Liver (tissue), 9 donors: ENCODE data around the gene MINK1. TPM values are rescaled to one million over a fixed set of nuclear protein-coding genes. Genes with fewer than 3 reads are reported as not detected.

Experiments used
- DNase-seq: peaks from one replicate; pipeline ENCODE4 v3.0.0-alpha.2; 2017; ENCODE audit warnings: low spot score
- H3K27ac ChIP-seq, 2 donors: one replicate each; pipeline ENCODE4 v1.7.0; 2013; ENCODE audit warnings: inconsistent platforms in 2 of 2, low read length in 2 of 2, control low read depth in 1 of 2, low read depth in 1 of 2, mild to moderate bottlenecking in 1 of 2
- H3K27me3 ChIP-seq, 4 donors: one replicate each; pipeline versions ENCODE4 v1.6.1 to v1.7.0; 2013; ENCODE audit warnings: low read length in 3 of 4, inconsistent platforms in 1 of 4, mild to moderate bottlenecking in 1 of 4, moderate library complexity in 1 of 4; ENCODE audit not compliant: control insufficient read depth in 4 of 4, insufficient read depth in 4 of 4
- H3K36me3 ChIP-seq, 4 donors: one replicate each; pipeline versions ENCODE4 v1.6.1 to v1.7.0; 2013; ENCODE audit warnings: low read length in 3 of 4, mild to moderate bottlenecking in 3 of 4, low read depth in 1 of 4, moderate library complexity in 1 of 4; ENCODE audit not compliant: control insufficient read depth in 4 of 4, insufficient read depth in 3 of 4
- H3K4me1 ChIP-seq, 4 donors: one replicate each; pipeline versions ENCODE4 v1.6.1 to v1.7.0; 2013; ENCODE audit warnings: low read length in 3 of 4, mild to moderate bottlenecking in 3 of 4, moderate library complexity in 1 of 4; ENCODE audit not compliant: control insufficient read depth in 4 of 4, insufficient read depth in 4 of 4
- H3K4me3 ChIP-seq, 3 donors: one replicate each; pipeline versions ENCODE4 v1.6.1 to v1.7.0; 2013; ENCODE audit warnings: low read length in 3 of 3, control low read depth in 1 of 3, low read depth in 1 of 3, mild to moderate bottlenecking in 1 of 3
- H3K9ac ChIP-seq, 2 donors: one replicate each; pipeline ENCODE4 v1.7.0; 2013; ENCODE audit warnings: low read length in 2 of 2, mild to moderate bottlenecking in 2 of 2, moderate library complexity in 2 of 2, control low read depth in 1 of 2, low read depth in 1 of 2
- H3K9me3 ChIP-seq, 4 donors: one replicate each; pipeline versions ENCODE4 v1.6.1 to v1.7.0; 2013; ENCODE audit warnings: low read length in 3 of 4; ENCODE audit not compliant: control insufficient read depth in 4 of 4
- EGR1 ChIP-seq, 2 donors: IDR thresholded peaks; 2 replicates each; pipeline ENCODE4 v1.6.1; 2016 to 2018; ENCODE audit warnings: antibody characterized with exemption in 2 of 2, low read depth in 2 of 2
- FOXA1 ChIP-seq: IDR thresholded peaks from 2 replicates; pipeline ENCODE4 v1.6.1; 2016; ENCODE audit warnings: antibody characterized with exemption
- GABPA ChIP-seq, 2 donors: IDR thresholded peaks in 1 of 2; conservative IDR thresholded peaks in 1 of 2; 2 replicates each; pipeline ENCODE4 v1.6.1; 2016; ENCODE audit warnings: antibody characterized with exemption in 2 of 2, mild to moderate bottlenecking in 1 of 2, moderate library complexity in 1 of 2
- HNF4A ChIP-seq, 2 donors: conservative IDR thresholded peaks; 2 replicates each; pipeline ENCODE4 v1.6.1; 2016; ENCODE audit warnings: antibody characterized with exemption in 2 of 2, mild to moderate bottlenecking in 2 of 2
- HNF4G ChIP-seq: IDR thresholded peaks from 2 replicates; pipeline ENCODE4 v1.6.1; 2016; ENCODE audit warnings: antibody characterized with exemption
- JUND ChIP-seq, 2 donors: IDR thresholded peaks; 2 replicates each; pipeline ENCODE4 v1.6.1; 2016; ENCODE audit warnings: antibody characterized with exemption in 2 of 2
- NR2F2 ChIP-seq: IDR thresholded peaks from 2 replicates; pipeline ENCODE4 v1.6.1; 2016; ENCODE audit warnings: antibody characterized with exemption
- RAD21 ChIP-seq, 2 donors: IDR thresholded peaks; 2 replicates each; pipeline ENCODE4 v1.6.1; 2016; ENCODE audit warnings: antibody characterized with exemption in 2 of 2, mild to moderate bottlenecking in 2 of 2
- RXRA ChIP-seq, 2 donors: IDR thresholded peaks; 2 replicates each; pipeline ENCODE4 v1.6.1; 2017 to 2018; ENCODE audit warnings: antibody characterized with exemption in 2 of 2, mild to moderate bottlenecking in 1 of 2
- TAF1 ChIP-seq: conservative IDR thresholded peaks from 2 replicates; pipeline ENCODE4 v1.6.1; 2016; ENCODE audit warnings: antibody characterized with exemption, mild to moderate bottlenecking
- YY1 ChIP-seq: IDR thresholded peaks from 2 replicates; pipeline ENCODE4 v1.6.1; 2016; ENCODE audit warnings: antibody characterized with exemption, mild to moderate bottlenecking
- WGBS: extraction: QIAGEN DNeasy Blood & Tissue Kit; methylation state at CpG from one replicate; pipeline ENCODE4 v1.1.7; 2013; 5-methylcytosine and 5-hydroxymethylcytosine counted together
- polyA plus RNA-seq, 2 donors: library from polyadenylated mRNA; stranded (reverse) in 1 of 2; unstranded in 1 of 2; fragments of 200-250 nt in 1 of 2; fragments of >200 nt in 1 of 2; fragmentation: Nextera tagmentation in 1 of 2; extraction: Ambion mirVana in 1 of 2; gene quantifications; one replicate each; pipeline versions ENCODE4 v1.2.1 to v1.2.3, GENCODE V29; 2013 to 2015
- total RNA-seq, 2 donors: library from RNA; depleted of rRNA; stranded (reverse); fragments of >200 nt; gene quantifications; one replicate each; pipeline ENCODE4 v1.2.3, GENCODE V29; 2014
- TF ChIP-seq, protein P1 (sequence below): IDR thresholded peaks from 2 replicates; pipeline ENCODE4 v1.6.1; 2016; ENCODE audit warnings: antibody characterized with exemption, mild to moderate bottlenecking
- TF ChIP-seq, protein P2 (sequence below): IDR thresholded peaks from 2 replicates; pipeline ENCODE4 v1.6.1; 2016; ENCODE audit warnings: antibody characterized with exemption
- TF ChIP-seq, protein P3 (sequence below): IDR thresholded peaks from 2 replicates; pipeline ENCODE4 v1.6.1; 2016; ENCODE audit warnings: antibody characterized with exemption
- TF ChIP-seq, protein P4 (sequence below): IDR thresholded peaks from 2 replicates; pipeline ENCODE4 v1.6.1; 2016; ENCODE audit warnings: antibody characterized with exemption
- donor health status: healthy.
- donor health status: healthy.
- donor health status: healthy.
- donor health status: healthy.
- donor health status: healthy.

Gene MINK1
- total and polyA plus RNA-seq, 4 donors, result 6.9 to 30.6 (median 21.1) TPM

DNA sequence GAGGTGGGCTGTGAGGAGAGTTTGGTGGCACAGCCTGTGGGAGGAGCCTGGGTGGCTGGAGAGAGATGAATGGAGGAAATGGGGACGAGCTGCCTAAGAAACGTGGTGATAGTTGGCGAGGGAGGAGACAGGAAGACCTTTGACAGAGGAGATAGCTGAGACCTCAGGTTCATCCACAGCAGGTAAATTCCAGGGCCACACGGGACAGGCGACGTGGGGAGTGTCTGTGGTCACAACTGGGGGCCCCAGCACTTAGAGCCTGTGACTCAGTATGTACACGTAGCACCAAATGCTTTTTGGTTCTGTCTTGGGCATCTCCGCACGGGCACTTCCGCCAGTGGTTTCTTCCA lies 7.7 kb downstream of the MINK1 start:
- Histone ChIP-seq H3K27me3 (no peaks in the 10 kb centered on the region), H3K9me3 (no peaks in the 10 kb centered on the region), H3K9ac (no peak overlapping the region), H3K27ac (no peak overlapping the region), H3K4me3 (no peak overlapping the region), H3K36me3 (no peaks in the 10 kb centered on the region), H3K4me1 (peaks cover 0 to 14% (median 5%) of the 10 kb centered on the region in 4 donors)
- 82% methylated on average over 10 of the region's 10 CpGs for WGBS
- DNase-seq, result no peak
- TF ChIP-seq, protein P1, sequence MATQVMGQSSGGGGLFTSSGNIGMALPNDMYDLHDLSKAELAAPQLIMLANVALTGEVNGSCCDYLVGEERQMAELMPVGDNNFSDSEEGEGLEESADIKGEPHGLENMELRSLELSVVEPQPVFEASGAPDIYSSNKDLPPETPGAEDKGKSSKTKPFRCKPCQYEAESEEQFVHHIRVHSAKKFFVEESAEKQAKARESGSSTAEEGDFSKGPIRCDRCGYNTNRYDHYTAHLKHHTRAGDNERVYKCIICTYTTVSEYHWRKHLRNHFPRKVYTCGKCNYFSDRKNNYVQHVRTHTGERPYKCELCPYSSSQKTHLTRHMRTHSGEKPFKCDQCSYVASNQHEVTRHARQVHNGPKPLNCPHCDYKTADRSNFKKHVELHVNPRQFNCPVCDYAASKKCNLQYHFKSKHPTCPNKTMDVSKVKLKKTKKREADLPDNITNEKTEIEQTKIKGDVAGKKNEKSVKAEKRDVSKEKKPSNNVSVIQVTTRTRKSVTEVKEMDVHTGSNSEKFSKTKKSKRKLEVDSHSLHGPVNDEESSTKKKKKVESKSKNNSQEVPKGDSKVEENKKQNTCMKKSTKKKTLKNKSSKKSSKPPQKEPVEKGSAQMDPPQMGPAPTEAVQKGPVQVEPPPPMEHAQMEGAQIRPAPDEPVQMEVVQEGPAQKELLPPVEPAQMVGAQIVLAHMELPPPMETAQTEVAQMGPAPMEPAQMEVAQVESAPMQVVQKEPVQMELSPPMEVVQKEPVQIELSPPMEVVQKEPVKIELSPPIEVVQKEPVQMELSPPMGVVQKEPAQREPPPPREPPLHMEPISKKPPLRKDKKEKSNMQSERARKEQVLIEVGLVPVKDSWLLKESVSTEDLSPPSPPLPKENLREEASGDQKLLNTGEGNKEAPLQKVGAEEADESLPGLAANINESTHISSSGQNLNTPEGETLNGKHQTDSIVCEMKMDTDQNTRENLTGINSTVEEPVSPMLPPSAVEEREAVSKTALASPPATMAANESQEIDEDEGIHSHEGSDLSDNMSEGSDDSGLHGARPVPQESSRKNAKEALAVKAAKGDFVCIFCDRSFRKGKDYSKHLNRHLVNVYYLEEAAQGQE, result no peak
- TF ChIP-seq TAF1, result no peak
- TF ChIP-seq JUND (IDR thresholded peaks at IDR 0.05), result no peak
- TF ChIP-seq EGR1 (IDR thresholded peaks at IDR 0.05; ENCODE audit: low read depth in 2 of 2), result no peak

DNA sequence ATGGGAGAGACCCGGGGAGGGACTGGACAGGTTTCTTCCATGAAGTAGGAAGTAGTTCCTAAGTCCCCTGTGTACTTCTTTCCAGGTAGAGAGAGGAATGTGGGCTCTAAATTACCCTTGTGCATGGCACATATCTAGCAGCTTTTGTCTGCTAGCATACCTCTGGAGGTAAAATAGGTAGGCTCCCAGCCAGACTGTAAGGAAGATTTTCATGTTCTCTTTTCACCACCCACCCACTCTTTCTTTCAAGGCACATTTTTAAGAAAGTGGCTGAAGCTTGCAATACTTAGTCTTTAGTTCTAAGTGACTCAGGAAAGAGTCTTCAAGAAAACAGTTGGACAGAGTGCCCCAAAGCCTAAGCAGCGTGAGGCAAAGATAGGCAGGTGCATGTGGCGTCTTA lies 9.2 kb downstream of the MINK1 start:
- Histone ChIP-seq H3K4me3 (no peak overlapping the region), H3K9me3 (no peaks in the 10 kb centered on the region), H3K4me1 (peaks cover 0 to 4% (median 0%) of the 10 kb centered on the region in 4 donors), H3K27ac (no peak overlapping the region), H3K9ac (no peak overlapping the region), H3K27me3 (no peaks in the 10 kb centered on the region), H3K36me3 (no peaks in the 10 kb centered on the region)
- DNase-seq, result no peak
- 99% methylated on average over 3 of the region's 3 CpGs for WGBS
- TF ChIP-seq NR2F2 (no peak), HNF4G (no peak), GABPA (IDR thresholded peaks at IDR 0.05 in 1 of 2, conservative IDR thresholded peaks at IDR 0.05 in 1 of 2) (no peak), HNF4A (conservative IDR thresholded peaks at IDR 0.05) (no peak), FOXA1 (no peak), TAF1 (no peak), YY1 (no peak), RXRA (IDR thresholded peaks at IDR 0.05) (no peak), RAD21 (IDR thresholded peaks at IDR 0.05) (no peak), EGR1 (IDR thresholded peaks at IDR 0.05; ENCODE audit: low read depth in 2 of 2) (no peak)
- TF ChIP-seq, protein P2, sequence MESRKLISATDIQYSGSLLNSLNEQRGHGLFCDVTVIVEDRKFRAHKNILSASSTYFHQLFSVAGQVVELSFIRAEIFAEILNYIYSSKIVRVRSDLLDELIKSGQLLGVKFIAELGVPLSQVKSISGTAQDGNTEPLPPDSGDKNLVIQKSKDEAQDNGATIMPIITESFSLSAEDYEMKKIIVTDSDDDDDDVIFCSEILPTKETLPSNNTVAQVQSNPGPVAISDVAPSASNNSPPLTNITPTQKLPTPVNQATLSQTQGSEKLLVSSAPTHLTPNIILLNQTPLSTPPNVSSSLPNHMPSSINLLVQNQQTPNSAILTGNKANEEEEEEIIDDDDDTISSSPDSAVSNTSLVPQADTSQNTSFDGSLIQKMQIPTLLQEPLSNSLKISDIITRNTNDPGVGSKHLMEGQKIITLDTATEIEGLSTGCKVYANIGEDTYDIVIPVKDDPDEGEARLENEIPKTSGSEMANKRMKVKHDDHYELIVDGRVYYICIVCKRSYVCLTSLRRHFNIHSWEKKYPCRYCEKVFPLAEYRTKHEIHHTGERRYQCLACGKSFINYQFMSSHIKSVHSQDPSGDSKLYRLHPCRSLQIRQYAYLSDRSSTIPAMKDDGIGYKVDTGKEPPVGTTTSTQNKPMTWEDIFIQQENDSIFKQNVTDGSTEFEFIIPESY, result no peak
- TF ChIP-seq, protein P1, result no peak
- TF ChIP-seq, protein P3, sequence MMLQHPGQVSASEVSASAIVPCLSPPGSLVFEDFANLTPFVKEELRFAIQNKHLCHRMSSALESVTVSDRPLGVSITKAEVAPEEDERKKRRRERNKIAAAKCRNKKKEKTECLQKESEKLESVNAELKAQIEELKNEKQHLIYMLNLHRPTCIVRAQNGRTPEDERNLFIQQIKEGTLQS, result no peak
- TF ChIP-seq, protein P4, sequence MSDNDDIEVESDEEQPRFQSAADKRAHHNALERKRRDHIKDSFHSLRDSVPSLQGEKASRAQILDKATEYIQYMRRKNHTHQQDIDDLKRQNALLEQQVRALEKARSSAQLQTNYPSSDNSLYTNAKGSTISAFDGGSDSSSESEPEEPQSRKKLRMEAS, result no peak
